GM06990 (cell line): ENCODE measurements around the gene ABHD5.

ENCODE experiments used
- DNase-seq: peaks from one replicate; pipeline ENCODE4 v3.0.0-alpha.2; 2011; ENCODE audit not compliant: insufficient read length; ENCODE audit errors: extremely low read depth
- H3K27me3 ChIP-seq: replicated peaks from 2 replicates; pipeline ENCODE4 v1.6.0; 2011; ENCODE audit warnings: low read length; ENCODE audit not compliant: control insufficient read depth, insufficient read depth
- H3K36me3 ChIP-seq: 2 replicates; pipeline ENCODE4 v1.5.1; 2011; ENCODE audit warnings: low read length; ENCODE audit not compliant: control insufficient read depth, insufficient read depth
- H3K4me3 ChIP-seq: replicated peaks from 2 replicates; pipeline ENCODE4 v1.5.1; 2011; ENCODE audit warnings: low read depth, mild to moderate bottlenecking, control low read depth, low read length
- TF ChIP-seq, protein P1 (sequence below): IDR thresholded peaks from 2 replicates; pipeline ENCODE4 v1.5.1; 2011; ENCODE audit warnings: low read length, control low read depth, mild to moderate bottlenecking, inconsistent platforms; ENCODE audit not compliant: insufficient read depth, poor library complexity, severe bottlenecking

The ABHD5 gene

DNA sequence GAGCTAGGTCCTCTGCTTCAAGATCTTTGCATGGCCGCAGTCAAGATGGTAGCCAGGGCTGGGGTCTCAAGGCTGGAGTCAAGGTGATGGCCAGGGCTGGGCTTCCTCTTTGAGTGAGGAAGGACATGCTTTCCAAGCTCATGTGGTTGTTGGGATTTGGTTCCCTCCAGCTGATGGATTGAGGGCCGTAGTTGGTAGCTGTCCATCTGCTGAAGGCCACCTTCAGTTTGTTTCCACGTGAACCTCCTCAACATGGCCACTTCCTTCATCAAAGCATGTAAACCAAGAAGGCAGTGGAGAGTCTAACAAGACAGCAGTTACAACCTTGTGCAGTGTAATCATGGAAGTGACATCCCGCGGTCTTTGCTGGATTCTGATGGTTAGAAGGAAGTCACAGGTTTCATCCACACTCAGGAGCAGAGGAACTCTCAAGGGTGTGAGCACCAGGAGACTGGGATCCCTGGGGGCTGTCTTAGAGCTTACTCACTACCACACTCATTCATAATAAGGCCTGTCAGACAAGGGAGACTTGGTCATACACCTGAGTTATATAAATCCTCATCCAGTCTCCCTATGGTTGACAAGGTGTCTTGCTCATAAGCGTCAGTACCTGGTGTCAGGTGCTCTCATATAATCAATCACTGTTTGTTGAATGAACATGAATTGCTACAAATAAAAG lies 42.1 kb downstream of the ABHD5 start:
- Histone ChIP-seq H3K36me3 (no peaks in the 10 kb centered on the region), H3K27me3 (no peaks in the 10 kb centered on the region), H3K4me3 (no peak overlapping the region)
- no peak for DNase-seq
- TF ChIP-seq, protein P1, sequence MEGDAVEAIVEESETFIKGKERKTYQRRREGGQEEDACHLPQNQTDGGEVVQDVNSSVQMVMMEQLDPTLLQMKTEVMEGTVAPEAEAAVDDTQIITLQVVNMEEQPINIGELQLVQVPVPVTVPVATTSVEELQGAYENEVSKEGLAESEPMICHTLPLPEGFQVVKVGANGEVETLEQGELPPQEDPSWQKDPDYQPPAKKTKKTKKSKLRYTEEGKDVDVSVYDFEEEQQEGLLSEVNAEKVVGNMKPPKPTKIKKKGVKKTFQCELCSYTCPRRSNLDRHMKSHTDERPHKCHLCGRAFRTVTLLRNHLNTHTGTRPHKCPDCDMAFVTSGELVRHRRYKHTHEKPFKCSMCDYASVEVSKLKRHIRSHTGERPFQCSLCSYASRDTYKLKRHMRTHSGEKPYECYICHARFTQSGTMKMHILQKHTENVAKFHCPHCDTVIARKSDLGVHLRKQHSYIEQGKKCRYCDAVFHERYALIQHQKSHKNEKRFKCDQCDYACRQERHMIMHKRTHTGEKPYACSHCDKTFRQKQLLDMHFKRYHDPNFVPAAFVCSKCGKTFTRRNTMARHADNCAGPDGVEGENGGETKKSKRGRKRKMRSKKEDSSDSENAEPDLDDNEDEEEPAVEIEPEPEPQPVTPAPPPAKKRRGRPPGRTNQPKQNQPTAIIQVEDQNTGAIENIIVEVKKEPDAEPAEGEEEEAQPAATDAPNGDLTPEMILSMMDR = no peak

DNA sequence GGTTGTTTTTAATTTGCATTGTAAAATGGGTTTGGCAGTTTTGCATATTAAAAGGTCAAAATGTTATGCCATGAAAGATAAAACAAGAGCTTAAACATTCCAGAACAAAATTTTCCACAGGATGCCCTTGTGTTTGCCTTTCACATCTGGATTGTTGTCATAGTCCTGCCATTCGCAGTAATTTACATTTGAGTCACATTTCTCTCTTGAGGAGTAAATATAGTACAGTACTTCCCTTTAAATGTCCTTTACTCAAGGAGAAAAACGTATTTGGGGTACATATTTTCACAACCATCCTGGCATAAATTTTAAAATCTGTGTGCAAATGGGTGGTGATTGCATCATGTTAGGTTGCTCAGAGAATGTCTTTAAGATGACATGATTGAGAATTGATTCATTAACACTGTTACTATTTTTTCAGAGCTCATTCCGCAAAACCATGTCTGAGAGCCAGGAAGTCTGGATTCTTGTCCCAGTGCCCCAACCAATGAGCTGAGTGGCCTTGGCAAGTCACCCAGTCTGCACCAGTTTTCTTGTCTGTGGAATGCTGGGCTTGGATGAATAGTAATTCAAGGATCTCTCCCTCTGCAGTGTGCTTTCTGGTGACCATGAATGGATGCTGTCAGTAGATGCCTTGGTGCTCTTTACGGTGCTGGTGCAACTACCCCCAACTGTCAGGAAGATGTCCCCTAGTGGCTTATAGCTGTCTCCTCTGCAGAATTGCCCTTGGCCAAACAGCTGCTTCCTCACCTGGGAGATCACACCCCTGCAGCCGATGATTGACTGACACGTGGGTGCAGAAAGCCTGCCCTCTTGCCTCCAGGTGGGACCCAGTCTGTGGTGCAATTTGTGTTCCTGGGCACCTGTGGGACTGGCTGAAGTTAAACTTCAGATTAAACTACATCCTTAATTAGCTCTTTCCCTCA lies 43.0 kb downstream of the ABHD5 start:
- DNase-seq = no peak
- TF ChIP-seq, protein P1 = no peak
- no peak overlapping the region for H3K4me3 ChIP-seq
- no peaks in the 10 kb centered on the region for H3K36me3 ChIP-seq
- no peaks in the 10 kb centered on the region for H3K27me3 ChIP-seq

DNA sequence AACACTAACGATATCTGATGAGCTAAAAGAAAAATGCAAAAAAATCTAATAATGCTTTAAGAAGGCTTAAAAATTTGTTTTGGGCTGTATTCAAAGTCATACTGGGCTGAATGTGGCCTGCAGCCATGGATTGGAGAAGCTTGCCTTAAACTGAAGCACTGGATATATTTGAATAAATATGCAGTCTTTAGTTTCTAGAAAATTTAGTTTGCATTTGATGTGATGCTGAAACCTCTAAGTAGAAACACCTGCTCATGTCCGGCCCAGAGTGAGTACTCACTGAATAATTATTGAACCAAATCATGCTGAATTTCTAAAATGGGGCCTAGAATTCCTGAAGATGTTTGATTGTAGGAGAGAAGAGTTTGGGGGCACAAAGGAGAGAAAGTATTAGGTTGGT lies 43.9 kb downstream of the ABHD5 start:
- no peak for DNase-seq
- TF ChIP-seq, protein P1 = no peak
- H3K36me3 ChIP-seq = no peaks in the 10 kb centered on the region
- no peaks in the 10 kb centered on the region for H3K27me3 ChIP-seq
- no peak overlapping the region for H3K4me3 ChIP-seq

DNA sequence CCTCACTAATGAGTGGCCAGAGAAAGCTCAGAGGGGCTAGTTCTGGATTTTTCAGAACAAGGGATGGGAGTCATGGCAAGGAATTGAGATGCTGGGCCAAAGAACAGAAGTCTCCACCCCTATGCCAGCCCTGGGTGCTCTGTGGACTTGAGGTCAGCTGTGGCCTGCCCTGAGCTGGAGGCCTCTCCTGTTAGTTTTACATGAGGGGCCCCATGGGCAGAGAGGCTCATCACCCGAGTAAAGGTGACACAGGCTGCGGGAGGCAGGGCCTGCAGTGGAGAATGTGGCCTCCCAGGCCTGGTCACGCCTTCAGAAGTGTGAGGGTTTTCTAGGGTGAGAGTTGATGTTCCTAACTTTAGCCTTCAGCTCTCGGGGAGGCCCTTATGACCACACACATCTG lies 44.9 kb downstream of the ABHD5 start:
- Histone ChIP-seq H3K27me3 (no peaks in the 10 kb centered on the region), H3K36me3 (no peaks in the 10 kb centered on the region), H3K4me3 (no peak overlapping the region)
- no peak for DNase-seq
- TF ChIP-seq, protein P1 = no peak

DNA sequence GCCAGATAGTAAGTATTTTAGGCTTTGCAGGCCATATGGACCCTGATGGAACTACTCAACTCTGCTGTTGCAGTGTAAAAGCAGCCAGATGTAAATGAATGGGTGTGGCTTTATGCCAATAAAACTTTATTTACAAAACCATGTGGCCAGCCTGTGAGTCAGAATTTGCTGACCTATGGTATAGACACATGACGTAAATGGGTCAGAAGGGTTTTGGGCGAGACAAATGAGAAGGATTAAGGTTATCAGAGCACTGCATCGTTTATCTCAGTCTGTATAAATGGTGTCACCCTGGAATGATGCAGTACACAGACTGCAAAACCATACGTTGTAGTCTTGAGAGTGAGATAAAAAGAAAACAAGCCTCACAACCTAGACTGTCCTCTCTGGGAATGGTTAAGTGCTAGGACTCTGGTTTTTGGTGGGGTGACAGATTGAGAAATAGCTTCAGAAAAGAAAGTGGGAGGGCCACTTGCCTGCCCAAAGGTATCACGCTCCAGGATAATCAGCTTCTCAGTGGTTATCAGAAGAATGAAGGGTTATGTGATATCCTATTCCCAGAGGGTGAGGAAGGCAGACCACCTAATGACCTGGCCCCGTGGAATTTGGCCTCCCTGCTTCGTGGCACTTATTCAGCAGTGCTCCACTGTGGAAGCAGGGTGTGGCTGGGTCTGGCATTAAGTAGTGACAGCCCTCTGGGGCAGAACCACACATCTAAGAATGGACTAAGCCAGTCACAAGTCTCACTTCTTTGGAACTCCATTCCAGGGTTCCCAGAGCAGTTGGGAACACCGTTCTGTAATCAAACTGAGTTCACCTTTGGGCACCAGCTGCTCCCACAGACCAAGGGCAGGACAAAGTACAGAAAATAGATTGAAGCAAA lies 46.1 kb downstream of the ABHD5 start:
- no peak for DNase-seq
- H3K36me3 ChIP-seq = no peaks in the 10 kb centered on the region
- TF ChIP-seq, protein P1 = no peak
- no peak overlapping the region for H3K4me3 ChIP-seq
- H3K27me3 ChIP-seq = no peaks in the 10 kb centered on the region
